Measurements from ENCODE around the gene LRRN1. TPM values are rescaled to one million over a fixed set of nuclear protein-coding genes. Genes with fewer than 3 reads are reported as not detected.

The LRRN1 gene
- total RNA-seq, 4 donors from 2014 or later: 0.63 to 8.5 (median 4.6) TPM

- H3K4me3 ChIP-seq (ENCODE audit: low read depth, poor library complexity, severe bottlenecking): no peak overlapping the region
- TF ChIP-seq CTCF (IDR thresholded peaks at IDR 0.05) (no peak), POLR2A (IDR thresholded peaks at IDR 0.05) (no peak)
- 88 to 91% methylated on average over 5 of the region's 5 CpGs for WGBS, 2 donors
Measured at GRCh38 chr3:3813013-3813412, 13.8 kb downstream of the LRRN1 start.

GRCh38 chr3:3815206-3815605 lies 16.0 kb downstream of the LRRN1 start:
- intact Hi-C loops (cut with DNase I; ENCODE audit: low total_unique reads): no loop called here
- no peak for DNase-seq (ENCODE audit: low spot score in 2 of 2)
- TF ChIP-seq POLR2A (IDR thresholded peaks at IDR 0.05): no peak
- TF ChIP-seq CTCF (IDR thresholded peaks at IDR 0.05): no peak
- H3K4me3 ChIP-seq (ENCODE audit: low read depth, poor library complexity, severe bottlenecking): no peak overlapping the region
- WGBS, 2 donors: 91 to 92% methylated on average over 1 of the region's 1 CpG

More at GRCh38 chr3:3813013-3813412, 13.8 kb downstream of the LRRN1 start:
- DNase-seq (ENCODE audit: low spot score in 2 of 2): no peak
- intact Hi-C loops (cut with DNase I; ENCODE audit: low total_unique reads): no loop called here

GRCh38 chr3:3816034-3816433 lies 16.8 kb downstream of the LRRN1 start:
- DNase-seq (ENCODE audit: low spot score in 2 of 2): no peak
- intact Hi-C loops (cut with DNase I; ENCODE audit: low total_unique reads): no loop called here
- no peak overlapping the region for H3K4me3 ChIP-seq (ENCODE audit: low read depth, poor library complexity, severe bottlenecking)
- 76 to 91% methylated on average over 1 of the region's 1 CpG for WGBS, 2 donors
- no peak for TF ChIP-seq POLR2A (IDR thresholded peaks at IDR 0.05)
- TF ChIP-seq CTCF (IDR thresholded peaks at IDR 0.05): no peak

- WGBS, 2 donors: 48 to 63% methylated on average over 5 of the region's 5 CpGs
- no peak overlapping the region for H3K4me3 ChIP-seq (ENCODE audit: low read depth, poor library complexity, severe bottlenecking)
- intact Hi-C loops (cut with DNase I; ENCODE audit: low total_unique reads): no loop called here
- no peak for DNase-seq (ENCODE audit: low spot score in 2 of 2)
- TF ChIP-seq POLR2A (IDR thresholded peaks at IDR 0.05): no peak
- no peak for TF ChIP-seq CTCF (IDR thresholded peaks at IDR 0.05)
Measured at GRCh38 chr3:3817865-3818264, 18.6 kb downstream of the LRRN1 start.

- intact Hi-C loops (cut with DNase I; ENCODE audit: low total_unique reads): no loop called here
- no peak for DNase-seq (ENCODE audit: low spot score in 2 of 2)
- WGBS, 2 donors: 49% methylated on average over 4 of the region's 4 CpGs
- H3K4me3 ChIP-seq (ENCODE audit: low read depth, poor library complexity, severe bottlenecking): no peak overlapping the region
- TF ChIP-seq POLR2A (IDR thresholded peaks at IDR 0.05) (no peak), CTCF (IDR thresholded peaks at IDR 0.05) (no peak)
Measured at GRCh38 chr3:3821777-3822176, 22.5 kb downstream of the LRRN1 start.

- H3K4me3 ChIP-seq (ENCODE audit: low read depth, poor library complexity, severe bottlenecking): no peak overlapping the region
- TF ChIP-seq POLR2A (IDR thresholded peaks at IDR 0.05) (no peak), CTCF (IDR thresholded peaks at IDR 0.05) (no peak)
- WGBS, 2 donors: 66 to 79% methylated on average over 3 of the region's 3 CpGs
- intact Hi-C loops (cut with DNase I; ENCODE audit: low total_unique reads): no loop called here
- no peak for DNase-seq (ENCODE audit: low spot score in 2 of 2)
Measured at GRCh38 chr3:3825035-3825434, 25.8 kb downstream of the LRRN1 start.

Data from lower leg skin (tissue), 4 donors.